HuH-7.5 (cell line): ENCODE measurements around the gene ITPKB.

ENCODE experiments used
- DNase-seq: peaks from one replicate; pipeline ENCODE4 v3.0.0; 2011; ENCODE audit warnings: low spot score

ITPKB gene

GRCh38 chr1:226685196-226685820, 53.8 kb downstream of the ITPKB start:
- DNase-seq = no peak

GRCh38 chr1:226684026-226684425, 55.1 kb downstream of the ITPKB start:
- no peak for DNase-seq

GRCh38 chr1:226682871-226683814, 55.9 kb downstream of the ITPKB start:
- no peak for DNase-seq

GRCh38 chr1:226681652-226682493, 57.2 kb downstream of the ITPKB start:
- no peak for DNase-seq

- DNase-seq = no peak
These were observed 58.4 kb downstream of the ITPKB start for GRCh38 chr1:226680653-226681052.

- DNase-seq = no peak
These were observed 59.1 kb downstream of the ITPKB start for GRCh38 chr1:226679853-226680516.

- no peak for DNase-seq
These were observed 59.8 kb downstream of the ITPKB start for GRCh38 chr1:226679262-226679661.

GRCh38 chr1:226678701-226679100, 60.4 kb downstream of the ITPKB start:
- no peak for DNase-seq

- DNase-seq = no peak
These were observed 60.8 kb downstream of the ITPKB start for GRCh38 chr1:226678251-226678650.

GRCh38 chr1:226677027-226678020, 61.8 kb downstream of the ITPKB start:
- DNase-seq = no peak

- DNase-seq = no peak
These were observed 62.7 kb downstream of the ITPKB start for GRCh38 chr1:226676381-226676780.

- DNase-seq = no peak
These were observed 63.2 kb downstream of the ITPKB start for GRCh38 chr1:226675715-226676357.

- DNase-seq = no peak
These were observed 64.0 kb downstream of the ITPKB start for GRCh38 chr1:226674892-226675714.

- no peak for DNase-seq
These were observed 66.7 kb downstream of the ITPKB start for GRCh38 chr1:226672339-226672762.

GRCh38 chr1:226671277-226671676, 67.8 kb downstream of the ITPKB start:
- no peak for DNase-seq

GRCh38 chr1:226670073-226670472, 69.0 kb downstream of the ITPKB start:
- DNase-seq = no peak

GRCh38 chr1:226668173-226668560, 70.9 kb downstream of the ITPKB start:
- DNase-seq = no peak

- DNase-seq = no peak
These were observed 72.4 kb downstream of the ITPKB start for GRCh38 chr1:226666692-226667091.

- no peak for DNase-seq
These were observed 72.9 kb downstream of the ITPKB start for GRCh38 chr1:226666164-226666506.
